Peyer's patch (tissue), 4 donors: Measurements from ENCODE around the gene CNTN3.

Source experiments
- POLR2A ChIP-seq, 2 donors: fragments of 450-650 bp; IDR thresholded peaks; one replicate each; pipeline ENCODE4 v1.5.1; 2017; ENCODE audit warnings: antibody characterized with exemption in 2 of 2, mild to moderate bottlenecking in 2 of 2, moderate library complexity in 2 of 2
- TF ChIP-seq, protein P1 (sequence below), 6 experiments: fragments of 450-650 bp in 4 of 6; fragments of 200-600 bp in 2 of 6; sonication (generic) in 1 of 6; IDR thresholded peaks; one replicate each; pipeline ENCODE4 v1.5.1; 2017 to 2019; ENCODE audit warnings: antibody characterized with exemption in 6 of 6, mild to moderate bottlenecking in 3 of 6, moderate library complexity in 1 of 6

DNA sequence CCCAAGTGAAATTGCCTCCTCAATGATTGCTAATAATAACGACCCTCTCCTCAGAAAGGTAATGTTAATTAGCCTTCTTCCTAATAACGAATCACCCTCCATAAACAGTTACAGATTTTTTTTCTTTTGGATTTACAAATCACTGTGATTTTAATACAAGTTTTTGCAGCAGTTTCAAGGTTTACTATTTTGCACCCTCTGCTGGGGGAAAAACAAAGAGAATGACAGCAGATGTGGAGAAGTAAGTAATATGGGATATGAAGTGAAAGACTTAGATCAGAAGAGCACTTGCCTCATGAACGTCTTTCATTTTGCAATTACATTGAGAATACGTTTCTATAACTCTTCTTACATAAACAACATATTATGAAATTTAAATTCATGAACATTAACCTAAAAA, 16.1 kb upstream of the CNTN3 start:
- TF ChIP-seq, protein P1, sequence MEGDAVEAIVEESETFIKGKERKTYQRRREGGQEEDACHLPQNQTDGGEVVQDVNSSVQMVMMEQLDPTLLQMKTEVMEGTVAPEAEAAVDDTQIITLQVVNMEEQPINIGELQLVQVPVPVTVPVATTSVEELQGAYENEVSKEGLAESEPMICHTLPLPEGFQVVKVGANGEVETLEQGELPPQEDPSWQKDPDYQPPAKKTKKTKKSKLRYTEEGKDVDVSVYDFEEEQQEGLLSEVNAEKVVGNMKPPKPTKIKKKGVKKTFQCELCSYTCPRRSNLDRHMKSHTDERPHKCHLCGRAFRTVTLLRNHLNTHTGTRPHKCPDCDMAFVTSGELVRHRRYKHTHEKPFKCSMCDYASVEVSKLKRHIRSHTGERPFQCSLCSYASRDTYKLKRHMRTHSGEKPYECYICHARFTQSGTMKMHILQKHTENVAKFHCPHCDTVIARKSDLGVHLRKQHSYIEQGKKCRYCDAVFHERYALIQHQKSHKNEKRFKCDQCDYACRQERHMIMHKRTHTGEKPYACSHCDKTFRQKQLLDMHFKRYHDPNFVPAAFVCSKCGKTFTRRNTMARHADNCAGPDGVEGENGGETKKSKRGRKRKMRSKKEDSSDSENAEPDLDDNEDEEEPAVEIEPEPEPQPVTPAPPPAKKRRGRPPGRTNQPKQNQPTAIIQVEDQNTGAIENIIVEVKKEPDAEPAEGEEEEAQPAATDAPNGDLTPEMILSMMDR (IDR thresholded peaks at IDR 0.05), result peak in 3 of 6 experiments; percentile 27 to 43 (median 35)
- TF ChIP-seq POLR2A (IDR thresholded peaks at IDR 0.05), result no peak
